OCI-LY7 (cell line): ENCODE results near the gene CABLES1. TPM values are rescaled to one million over a fixed set of nuclear protein-coding genes. Genes with fewer than 3 reads are reported as not detected.

Experiments used
- BruUV-seq: library from RNA; stranded (reverse); fragments of 400-500 nt; replicated peaks from 2 replicates; lab custom pipeline; 2021; lab: Mats Ljungman, UMichigan
- CTCF ChIA-PET: fragments of 300-600 bp; sonication (Branson Sonifier 250); formaldehyde crosslinking; loops from one replicate; lab custom pipeline; 2022; ENCODE audit warnings: antibody characterized with exemption; ENCODE audit not compliant: unreplicated experiment; lab: Charles Lee
- POLR2A ChIA-PET: fragments of 300-600 bp; sonication (Branson Sonifier 250); formaldehyde crosslinking; loops from one replicate; lab custom pipeline; 2022; ENCODE audit warnings: antibody characterized with exemption; lab: Charles Lee
- DNase-seq: peaks from one replicate; pipeline ENCODE4 v3.0.0-alpha.2; 2015; ENCODE audit warnings: low spot score
- H2AFZ ChIP-seq: fragments of 200-600 bp; sonication (generic), shearing (Covaris generic); 2 replicates; pipeline ENCODE4 v1.6.1; 2014; ENCODE audit warnings: mild to moderate bottlenecking, antibody characterized with exemption, low read length, moderate library complexity
- H3K27ac ChIP-seq: fragments of 200-600 bp; sonication (generic); 2 replicates; pipeline ENCODE4 v1.5.1; 2014; ENCODE audit warnings: mixed run types, low read depth, mild to moderate bottlenecking, moderate library complexity, low read length, inconsistent platforms; ENCODE audit not compliant: poor library complexity, severe bottlenecking
- H3K36me3 ChIP-seq: fragments of 200-600 bp; sonication (generic); 2 replicates; pipeline ENCODE4 v1.6.1; 2014; ENCODE audit warnings: mild to moderate bottlenecking, antibody characterized with exemption, low read length, moderate library complexity, mixed read lengths; ENCODE audit not compliant: insufficient read depth
- H3K4me1 ChIP-seq: fragments of 200-600 bp; sonication (generic); 2 replicates; pipeline ENCODE4 v1.5.1; 2014; ENCODE audit warnings: mild to moderate bottlenecking, low read length; ENCODE audit not compliant: insufficient read depth, poor library complexity, severe bottlenecking
- H3K4me2 ChIP-seq: fragments of 200-600 bp; sonication (generic); 2 replicates; pipeline ENCODE4 v1.6.1; 2014; ENCODE audit warnings: mild to moderate bottlenecking, low read length
- H3K4me3 ChIP-seq: fragments of 200-600 bp; sonication (generic); 2 replicates; pipeline ENCODE4 v1.5.1; 2014; ENCODE audit warnings: mild to moderate bottlenecking, low read depth, low read length; ENCODE audit not compliant: poor library complexity, severe bottlenecking
- H3K79me2 ChIP-seq: fragments of 200-600 bp; sonication (generic); 2 replicates; pipeline ENCODE4 v1.6.1; 2016; ENCODE audit warnings: low read depth, mild to moderate bottlenecking, low read length, moderate library complexity, mixed read lengths; ENCODE audit not compliant: insufficient read depth
- H3K9me2 ChIP-seq: fragments of 200-600 bp; sonication (generic); 2 replicates; pipeline ENCODE4 v1.6.1; 2016; ENCODE audit warnings: mild to moderate bottlenecking, low read length, mixed read lengths; ENCODE audit not compliant: insufficient read depth
- H3K9me3 ChIP-seq: fragments of 200-600 bp; sonication (generic); 2 replicates; pipeline ENCODE4 v1.6.1; 2014; ENCODE audit warnings: mild to moderate bottlenecking, mixed run types, low read length, mixed read lengths
- H4K20me1 ChIP-seq: fragments of 200-600 bp; sonication (generic); 2 replicates; pipeline ENCODE4 v1.6.1; 2014; ENCODE audit warnings: mild to moderate bottlenecking, antibody characterized with exemption, low read length, moderate library complexity, mixed read lengths; ENCODE audit not compliant: insufficient read depth
- EZH2phosphoT487 ChIP-seq: fragments of 200-600 bp; sonication (generic); IDR thresholded peaks from 2 replicates; pipeline ENCODE4 v1.6.1; 2018; ENCODE audit warnings: low read depth, borderline replicate concordance, mild to moderate bottlenecking, mixed run types, antibody characterized with exemption, low read length, moderate library complexity, mixed read lengths
- intact Hi-C: fragments of 100-400 bp; cut with micrococcal nuclease; formaldehyde crosslinking; loops from one replicate; pipeline ENCODE4 v1.10.0; 2022; ENCODE audit not compliant: unreplicated experiment
- total RNA-seq, 2 experiments: library from RNA; depleted of rRNA in 1 of 2; stranded (reverse); fragments of >200 nt in 1 of 2; shearing (Covaris generic) in 1 of 2; gene quantifications; 2 replicates each; pipeline ENCODE4 v1.2.3, GENCODE V29; 2014 to 2022
- TF ChIP-seq, protein P1 (sequence below): fragments of 200-600 bp; sonication (generic); conservative IDR thresholded peaks from 2 replicates; pipeline ENCODE4 v1.5.1; 2014; ENCODE audit warnings: mild to moderate bottlenecking, antibody characterized with exemption, low read length, moderate library complexity, mixed read lengths

Gene CABLES1
- total RNA-seq, 2 experiments from 2014 or later: 20.6 to 28.7 TPM

DNA sequence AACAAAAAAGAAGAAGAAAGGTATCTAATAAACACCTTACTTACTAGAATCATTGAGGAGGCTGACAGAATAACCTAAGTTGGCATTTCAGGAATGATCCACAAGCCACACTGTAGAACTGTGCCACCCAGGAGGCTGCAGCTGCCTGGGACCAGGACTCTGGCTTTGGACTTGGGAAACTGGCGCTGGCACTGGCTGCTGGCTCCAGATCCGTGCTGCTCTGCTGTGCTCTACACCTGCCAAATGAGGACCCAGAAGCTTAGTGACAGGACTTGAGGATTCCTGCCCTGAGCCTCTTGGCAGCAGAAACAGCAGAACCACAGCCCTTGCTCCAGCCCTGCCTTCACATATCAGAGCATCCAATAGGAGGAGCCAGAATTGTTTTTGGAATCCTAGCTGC is 113.5 kb downstream of the CABLES1 start:
- no peaks in the 10 kb centered on the region for H3K9me3 ChIP-seq
- H4K20me1 ChIP-seq: no peaks in the 10 kb centered on the region
- H3K79me2 ChIP-seq: no peaks in the 10 kb centered on the region
- no peaks in the 10 kb centered on the region for H3K9me2 ChIP-seq
- no peak overlapping the region for H2AFZ ChIP-seq
- POLR2A ChIA-PET: interaction anchor here (0.7 kb wide), 1 partner anchor 176 kb away, joined by 4 read pairs; no protein-coding TSS in a partner anchor
- no peak for DNase-seq
- H3K4me3 ChIP-seq: no peak overlapping the region
- H3K36me3 ChIP-seq: peaks cover 54% of the 10 kb centered on the region
- no peak overlapping the region for H3K4me2 ChIP-seq
- intact Hi-C loops: no loop called here
- no peak overlapping the region for H3K27ac ChIP-seq
- BruUV-seq: no TSS peak
- CTCF ChIA-PET: no interaction called here
- H3K4me1 ChIP-seq: peaks cover 6% of the 10 kb centered on the region
- TF ChIP-seq, protein P1, sequence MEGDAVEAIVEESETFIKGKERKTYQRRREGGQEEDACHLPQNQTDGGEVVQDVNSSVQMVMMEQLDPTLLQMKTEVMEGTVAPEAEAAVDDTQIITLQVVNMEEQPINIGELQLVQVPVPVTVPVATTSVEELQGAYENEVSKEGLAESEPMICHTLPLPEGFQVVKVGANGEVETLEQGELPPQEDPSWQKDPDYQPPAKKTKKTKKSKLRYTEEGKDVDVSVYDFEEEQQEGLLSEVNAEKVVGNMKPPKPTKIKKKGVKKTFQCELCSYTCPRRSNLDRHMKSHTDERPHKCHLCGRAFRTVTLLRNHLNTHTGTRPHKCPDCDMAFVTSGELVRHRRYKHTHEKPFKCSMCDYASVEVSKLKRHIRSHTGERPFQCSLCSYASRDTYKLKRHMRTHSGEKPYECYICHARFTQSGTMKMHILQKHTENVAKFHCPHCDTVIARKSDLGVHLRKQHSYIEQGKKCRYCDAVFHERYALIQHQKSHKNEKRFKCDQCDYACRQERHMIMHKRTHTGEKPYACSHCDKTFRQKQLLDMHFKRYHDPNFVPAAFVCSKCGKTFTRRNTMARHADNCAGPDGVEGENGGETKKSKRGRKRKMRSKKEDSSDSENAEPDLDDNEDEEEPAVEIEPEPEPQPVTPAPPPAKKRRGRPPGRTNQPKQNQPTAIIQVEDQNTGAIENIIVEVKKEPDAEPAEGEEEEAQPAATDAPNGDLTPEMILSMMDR: no peak
- TF ChIP-seq EZH2phosphoT487: no peak

DNA sequence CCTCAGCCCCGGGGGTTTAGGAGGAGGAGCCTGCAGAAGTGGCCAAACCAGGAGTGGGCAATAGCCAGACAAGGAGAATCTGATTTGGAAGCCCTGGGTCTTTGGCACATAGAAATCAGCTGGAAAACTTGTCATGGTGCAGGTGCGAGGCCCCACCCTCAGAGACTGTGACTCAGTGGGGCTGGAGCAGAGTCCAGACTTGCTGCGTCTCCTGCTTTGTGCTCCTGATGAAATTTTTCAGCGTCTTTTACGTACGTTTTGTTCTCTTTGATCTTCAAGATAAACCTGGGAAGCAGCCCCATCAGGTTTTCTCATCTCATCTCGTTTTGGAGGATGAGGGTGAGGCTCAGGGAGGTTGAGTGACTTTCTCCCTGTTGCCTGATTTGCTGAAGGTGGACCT is 114.1 kb downstream of the CABLES1 start:
- H3K9me3 ChIP-seq: no peaks in the 10 kb centered on the region
- no TSS peak for BruUV-seq
- H4K20me1 ChIP-seq: no peaks in the 10 kb centered on the region
- ChIA-PET POLR2A (interaction anchor here (0.7 kb wide), 1 partner anchor 20 kb away, joined by 4 read pairs; no protein-coding TSS in a partner anchor), CTCF (interaction anchor here (0.6 kb wide), 1 partner anchor 203 kb away, joined by 3 read pairs; no protein-coding TSS in a partner anchor)
- intact Hi-C loops: no loop called here
- no peak overlapping the region for H3K4me2 ChIP-seq
- H2AFZ ChIP-seq: no peak overlapping the region
- no peak overlapping the region for H3K4me3 ChIP-seq
- H3K4me1 ChIP-seq: peaks cover under 1% of the 10 kb centered on the region
- H3K27ac ChIP-seq: no peak overlapping the region
- no peaks in the 10 kb centered on the region for H3K9me2 ChIP-seq
- no peak for TF ChIP-seq EZH2phosphoT487
- TF ChIP-seq, protein P1: no peak
- peaks cover 54% of the 10 kb centered on the region for H3K36me3 ChIP-seq
- H3K79me2 ChIP-seq: no peaks in the 10 kb centered on the region
- DNase-seq: no peak

DNA sequence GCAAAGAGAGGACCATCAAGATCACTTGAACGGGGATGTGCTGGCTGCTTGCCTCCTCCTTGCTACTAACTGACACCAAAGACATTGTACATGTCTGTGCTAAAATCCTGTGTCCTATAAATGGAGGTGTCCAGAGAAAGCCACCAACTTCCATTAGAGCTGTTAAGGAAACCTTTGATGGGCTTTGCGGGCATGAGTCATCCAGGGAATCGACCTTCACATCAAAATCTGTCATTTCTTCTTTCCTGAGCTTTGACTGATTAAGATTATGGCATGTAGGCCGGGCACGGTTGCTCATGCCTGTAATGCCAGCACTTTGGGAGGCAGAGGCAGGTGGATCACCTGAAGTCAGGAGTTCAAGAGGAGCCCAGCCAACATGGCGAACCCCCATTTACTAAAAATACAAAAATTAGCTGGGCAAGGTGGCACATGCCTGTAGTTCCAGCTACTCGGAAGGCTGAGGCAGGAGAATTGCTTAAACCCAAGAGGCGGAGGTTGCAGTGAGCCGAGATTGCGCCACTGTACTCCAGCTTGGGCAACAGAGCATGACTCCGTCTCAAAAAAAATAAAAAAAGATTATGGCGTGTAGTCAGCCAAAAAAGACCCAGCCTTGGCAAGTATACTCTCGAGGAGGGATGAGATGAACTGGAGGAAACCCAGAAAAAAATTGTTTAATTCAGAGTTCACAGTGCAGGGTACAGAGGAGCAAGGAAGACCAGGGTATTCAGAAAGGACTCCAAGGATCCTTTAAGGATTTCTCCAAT is 115.8 kb downstream of the CABLES1 start:
- no peaks in the 10 kb centered on the region for H3K9me2 ChIP-seq
- H3K9me3 ChIP-seq: no peaks in the 10 kb centered on the region
- no peaks in the 10 kb centered on the region for H4K20me1 ChIP-seq
- H3K36me3 ChIP-seq: peaks cover 51% of the 10 kb centered on the region
- no peak overlapping the region for H3K4me2 ChIP-seq
- CTCF ChIA-PET: no interaction called here
- no peak overlapping the region for H3K27ac ChIP-seq
- H3K4me1 ChIP-seq: no peaks in the 10 kb centered on the region
- BruUV-seq: no TSS peak
- no peak overlapping the region for H3K4me3 ChIP-seq
- POLR2A ChIA-PET: interaction anchor here (1.0 kb wide), 1 partner anchor 11 kb away, joined by 3 read pairs; no protein-coding TSS in a partner anchor
- intact Hi-C loops: no loop called here
- TF ChIP-seq EZH2phosphoT487: no peak
- TF ChIP-seq, protein P1: no peak
- no peak for DNase-seq
- H3K79me2 ChIP-seq: no peaks in the 10 kb centered on the region
- no peak overlapping the region for H2AFZ ChIP-seq
